Mucosa of descending colon (tissue), 3 donors: ENCODE measurements around the gene ARHGEF16. TPM values are rescaled to one million over a fixed set of nuclear protein-coding genes. Genes with fewer than 3 reads are reported as not detected.
A peak's percentile ranks its signal among the peaks of the same experiment; 100 is the strongest.

ENCODE experiments used
- ATAC-seq: fragments of 200-7000 bp; cut with Tn5 transposase; one replicate; pipeline ENCODE4 v1.9.1; 2020; ENCODE audit warnings: mild to moderate bottlenecking, moderate library complexity
- DNase-seq, 3 donors: peaks; one replicate each; pipeline ENCODE4 v3.0.0-alpha.2; 2020
- H3K36me3 ChIP-seq: fragments of 200-600 bp; one replicate; pipeline ENCODE4 v1.8.0; 2021; ENCODE audit warnings: low read depth, mild to moderate bottlenecking
- H3K4me1 ChIP-seq: fragments of 200-600 bp; one replicate; pipeline ENCODE4 v1.8.0; 2021; ENCODE audit warnings: low read depth, mild to moderate bottlenecking
- H3K4me3 ChIP-seq: fragments of 200-600 bp; one replicate; pipeline ENCODE4 v1.8.0; 2021; ENCODE audit warnings: mild to moderate bottlenecking
- H3K9me3 ChIP-seq: fragments of 200-600 bp; one replicate; pipeline ENCODE4 v1.8.0; 2021; ENCODE audit warnings: mild to moderate bottlenecking
- CTCF ChIP-seq: fragments of 200-600 bp; IDR thresholded peaks from one replicate; pipeline ENCODE4 v1.8.0; 2022; ENCODE audit warnings: antibody characterized with exemption, mild to moderate bottlenecking
- intact Hi-C, 2 donors: fragments of 100-400 bp; cut with DNase I in 1 of 2; cut with micrococcal nuclease in 1 of 2; formaldehyde crosslinking; loops; one replicate each; pipeline versions ENCODE4 v1.11.0 to v1.11.1; 2022; cut with DNase I, micrococcal nuclease
- total RNA-seq, 3 donors: library from RNA; stranded (reverse); fragmentation: NEBNext Ultra II Directional in 2 of 3; extraction: Animal tissue kit (Norgen Biotek cat#: 25700) in 2 of 3; gene quantifications; one replicate each; pipeline versions ENCODE4 v1.2.1 to v1.2.4, GENCODE V29; 2021 to 2023
- donor health status: DM: no; HTN: no; CAD: no; lungs with moderate emphysema.
- donor health status: DM: no; HTN: no; CAD: no.
- donor health status: DM: no; HTN: yes; CAD: no.

ARHGEF16 gene
- total RNA-seq, 3 donors from 2014 or later = 51.2 to 101 (median 90.2) TPM

- Histone ChIP-seq H3K36me3 (no peaks in the 10 kb centered on the region), H3K4me1 (peaks cover 6% of the 10 kb centered on the region), H3K4me3 (no peak overlapping the region), H3K9me3 (no peaks in the 10 kb centered on the region)
- TF ChIP-seq CTCF = no peak
- intact Hi-C loops = no loop called here
- DNase-seq (peak in 1 of 3 donors; percentile 21), ATAC-seq (no peak)
Observed at GRCh38 chr1:3465935-3466321, 11.5 kb downstream of the ARHGEF16 start.

- no peak for ATAC-seq
- no peak for TF ChIP-seq CTCF
- intact Hi-C loops = no loop called here
- H3K4me3 ChIP-seq = no peak overlapping the region
- DNase-seq = no peak
- no peaks in the 10 kb centered on the region for H3K9me3 ChIP-seq
- H3K36me3 ChIP-seq = no peaks in the 10 kb centered on the region
- H3K4me1 ChIP-seq = no peaks in the 10 kb centered on the region
Observed at GRCh38 chr1:3466366-3467075, 12.1 kb downstream of the ARHGEF16 start.

DNA sequence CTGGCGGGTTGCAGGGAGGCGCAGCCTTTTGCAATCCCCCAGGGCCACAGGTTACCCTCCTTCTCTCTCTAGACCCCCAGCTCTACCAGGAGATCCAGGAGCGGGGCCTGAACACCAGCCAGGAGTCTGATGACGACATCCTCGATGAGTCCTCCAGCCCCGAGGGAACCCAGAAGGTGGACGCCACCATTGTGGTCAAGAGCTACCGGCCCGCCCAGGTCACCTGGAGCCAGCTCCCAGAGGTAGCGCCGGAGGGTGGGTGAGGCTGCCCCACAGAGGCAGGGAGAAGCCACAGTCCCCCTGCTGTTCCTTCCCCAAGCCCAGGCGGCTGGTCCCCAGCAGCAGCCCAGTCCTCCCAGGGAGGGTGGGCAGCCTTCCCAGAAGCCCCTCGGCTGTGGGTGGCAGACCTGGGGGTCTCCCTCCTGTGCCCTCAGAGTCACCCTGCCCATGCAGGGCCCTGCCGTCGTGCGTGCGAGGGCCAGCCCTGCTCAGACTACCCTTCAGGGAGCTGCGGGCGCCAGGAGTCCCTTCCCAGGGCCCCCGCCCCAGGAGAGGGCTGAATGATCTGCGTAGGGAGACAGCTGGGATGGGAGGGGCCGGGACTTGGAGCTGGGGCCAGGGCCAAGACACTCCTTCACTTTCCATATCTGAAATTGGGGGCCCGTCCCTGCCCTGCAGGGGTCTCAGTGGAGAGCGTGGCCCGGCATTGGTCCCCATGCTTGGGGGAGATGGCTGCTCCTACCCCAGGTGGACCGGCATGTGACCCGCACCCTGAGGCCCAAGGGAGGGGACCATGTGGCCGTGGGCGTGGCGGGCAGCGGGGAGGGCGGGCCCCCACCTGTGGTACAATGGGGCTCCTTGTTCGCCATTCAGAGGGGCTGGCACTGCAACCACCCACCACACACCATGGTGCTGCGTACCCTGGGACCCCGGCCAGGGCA is 12.9 kb downstream of the ARHGEF16 start:
- intact Hi-C loops = no loop called here
- H3K4me1 ChIP-seq = no peaks in the 10 kb centered on the region
- H3K4me3 ChIP-seq = no peak overlapping the region
- DNase-seq (peak in 1 of 3 donors; percentile 25), ATAC-seq (no peak)
- no peaks in the 10 kb centered on the region for H3K36me3 ChIP-seq
- no peak for TF ChIP-seq CTCF
- no peaks in the 10 kb centered on the region for H3K9me3 ChIP-seq

DNA sequence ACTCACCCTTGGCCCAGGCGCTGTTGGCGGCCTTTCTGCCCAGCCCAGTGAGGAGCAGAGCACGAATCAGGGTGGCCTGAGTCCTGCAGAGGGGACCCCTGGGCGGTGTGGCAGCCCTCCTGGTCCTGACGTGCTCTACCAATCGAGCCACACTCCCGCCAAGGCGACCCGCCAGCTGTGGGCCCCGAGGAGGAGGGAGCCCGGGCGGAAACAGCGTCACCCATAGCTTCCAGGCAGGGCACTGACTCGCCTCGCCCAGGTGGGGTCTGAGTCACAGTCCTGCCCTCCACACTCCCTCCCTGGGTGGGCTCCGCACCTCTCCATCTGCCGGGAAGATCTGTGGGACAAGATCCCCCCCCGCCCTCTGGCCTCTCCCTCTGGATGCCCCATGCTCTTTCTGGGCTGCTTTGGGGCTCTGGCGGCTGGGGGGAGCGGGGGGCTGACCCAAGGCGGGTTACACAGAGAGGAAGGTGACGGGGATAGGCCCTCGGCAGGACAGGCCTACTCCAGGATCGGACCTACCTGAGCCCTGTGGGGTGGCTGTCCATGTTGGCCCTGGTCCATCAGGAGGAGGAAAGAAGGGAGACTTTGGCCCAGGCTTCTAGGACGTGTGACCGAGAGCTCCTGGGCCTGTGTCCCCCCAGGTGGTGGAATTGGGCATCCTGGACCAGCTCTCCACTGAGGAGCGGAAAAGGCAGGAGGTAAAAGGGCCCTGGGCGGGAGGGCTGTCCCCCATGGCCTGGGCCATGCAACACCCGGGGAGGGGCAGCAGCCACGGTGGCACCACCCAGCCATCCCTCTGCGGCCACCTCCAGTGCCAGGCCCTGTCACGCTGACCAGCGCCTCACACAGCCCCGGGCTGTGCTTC is 14.0 kb downstream of the ARHGEF16 start:
- H3K36me3 ChIP-seq = no peaks in the 10 kb centered on the region
- peak in 1 of 3 donors; percentile 25 for DNase-seq
- H3K4me3 ChIP-seq = no peak overlapping the region
- no peaks in the 10 kb centered on the region for H3K9me3 ChIP-seq
- TF ChIP-seq CTCF = no peak
- no peak for ATAC-seq
- H3K4me1 ChIP-seq = no peaks in the 10 kb centered on the region
- intact Hi-C loops = no loop called here

GRCh38 chr1:3469104-3469848 is 14.8 kb downstream of the ARHGEF16 start:
- Histone ChIP-seq H3K4me1 (no peaks in the 10 kb centered on the region), H3K4me3 (no peak overlapping the region), H3K36me3 (peaks cover 4% of the 10 kb centered on the region), H3K9me3 (no peaks in the 10 kb centered on the region)
- no peak for TF ChIP-seq CTCF
- DNase-seq = peak in 1 of 3 donors; percentile 16
- ATAC-seq = no peak
- intact Hi-C loops = no loop called here
